HCT116 (cell line): ENCODE data around the gene FNDC8. TPM values are rescaled to one million over a fixed set of nuclear protein-coding genes. Genes with fewer than 3 reads are reported as not detected.

Experiments used
- ATAC-seq: fragments of 200-7000 bp; cut with Tn5 transposase; 2 replicates; pipeline ENCODE4 v1.9.1; 2020; ENCODE audit warnings: mild to moderate bottlenecking, moderate library complexity
- BruUV-seq: library from RNA; stranded (reverse); fragments of 400-500 nt; replicated peaks from 2 replicates; lab custom pipeline; 2021; lab: Mats Ljungman, UMichigan
- CTCF ChIA-PET: fragments of 300-600 bp; sonication (Branson Sonifier 250); formaldehyde crosslinking; loops from one replicate; lab custom pipeline; 2021; ENCODE audit warnings: antibody characterized with exemption; lab: Charles Lee
- POLR2A ChIA-PET: fragments of 300-600, 350-600 bp; sonication (Branson Sonifier 250); formaldehyde crosslinking; loops from one replicate; lab custom pipeline; 2021; ENCODE audit warnings: antibody characterized with exemption; lab: Charles Lee
- RAD21 ChIA-PET, 2 experiments: fragments of 300-600 bp; sonication (Branson Sonifier 250); formaldehyde crosslinking; loops; one replicate each; lab custom pipeline; 2023; ENCODE audit warnings: low total read pairs in 2 of 2; ENCODE audit not compliant: uncharacterized antibody in 2 of 2, unreplicated experiment in 2 of 2, low non-redundant PET in 1 of 2; lab: Charles Lee
- DNase-seq: peaks from one replicate; pipeline ENCODE4 v3.0.0-alpha.2; 2010; ENCODE audit warnings: low read depth, low spot score
- H2AFZ ChIP-seq: fragments of 200-600 bp; shearing (Covaris generic), sonication (generic); 2 replicates; pipeline ENCODE4 v1.6.1; 2017; ENCODE audit warnings: low read depth, mixed run types, mixed read lengths, antibody characterized with exemption, low read length; ENCODE audit not compliant: poor library complexity, severe bottlenecking
- H3K27ac ChIP-seq: 2 replicates; pipeline ENCODE4 v1.5.1; 2012; ENCODE audit warnings: low read depth, low read length
- H3K27me3 ChIP-seq: fragments of 200-600 bp; sonication (generic); 2 replicates; pipeline ENCODE4 v1.6.1; 2016; ENCODE audit warnings: mixed run types, low read length, mixed read lengths; ENCODE audit not compliant: insufficient read depth
- H3K36me3 ChIP-seq, 2 experiments: fragments of 200-500 bp in 1 of 2; fragments of 200-600 bp in 1 of 2; sonication (Bioruptor generic) in 1 of 2; sonication (generic) in 1 of 2; 2 replicates each; pipeline versions ENCODE4 v1.5.1 to v1.6.1; 2014 to 2016; ENCODE audit warnings: low read length in 2 of 2, inconsistent platforms in 1 of 2, mixed read lengths in 1 of 2, mixed run types in 1 of 2; ENCODE audit not compliant: insufficient read depth in 2 of 2, control insufficient read depth in 1 of 2
- H3K4me1 ChIP-seq, 2 experiments: fragments of 200-600 bp in 1 of 2; sonication (generic) in 1 of 2; 2 replicates each; pipeline versions ENCODE4 v1.5.1 to v1.6.1; 2012 to 2017; ENCODE audit warnings: low read length in 2 of 2, inconsistent platforms in 1 of 2, mild to moderate bottlenecking in 1 of 2, mixed read lengths in 1 of 2, mixed run types in 1 of 2, moderate library complexity in 1 of 2; ENCODE audit not compliant: insufficient read depth in 2 of 2, control insufficient read depth in 1 of 2
- H3K4me2 ChIP-seq: fragments of 200-600 bp; sonication (generic); 2 replicates; pipeline ENCODE4 v1.6.1; 2017; ENCODE audit warnings: mixed run types, low read length, mixed read lengths
- H3K4me3 ChIP-seq, 2 experiments: fragments of 200-600 bp in 1 of 2; sonication (generic) in 1 of 2; replicated peaks in 1 of 2; 2 replicates each; pipeline ENCODE4 v1.5.1; 2011 to 2016; ENCODE audit warnings: low read length in 2 of 2, control low read depth in 1 of 2, low read depth in 1 of 2, mild to moderate bottlenecking in 1 of 2, mixed read lengths in 1 of 2, mixed run types in 1 of 2
- H3K79me2 ChIP-seq: fragments of 200-600 bp; sonication (generic); 2 replicates; pipeline ENCODE4 v1.6.1; 2017; ENCODE audit warnings: mild to moderate bottlenecking, mixed run types, low read length, moderate library complexity, mixed read lengths; ENCODE audit not compliant: insufficient read depth
- H3K9ac ChIP-seq: fragments of 200-600 bp; sonication (generic); 2 replicates; pipeline ENCODE4 v1.6.1; 2016; ENCODE audit warnings: low read length, mixed read lengths
- H3K9me2 ChIP-seq: fragments of 200-600 bp; sonication (generic), shearing (Covaris generic); 2 replicates; pipeline ENCODE4 v1.6.1; 2017; ENCODE audit warnings: mixed run types, mild to moderate bottlenecking, moderate library complexity; ENCODE audit not compliant: insufficient read depth
- H3K9me3 ChIP-seq, 2 experiments: fragments of 200-500 bp in 1 of 2; fragments of 200-600 bp in 1 of 2; sonication (Bioruptor generic) in 1 of 2; sonication (generic) in 1 of 2; 2 replicates each; pipeline ENCODE4 v1.6.1; 2014 to 2017; ENCODE audit warnings: low read length in 2 of 2, mixed read lengths in 2 of 2, inconsistent platforms in 1 of 2, low read depth in 1 of 2, mild to moderate bottlenecking in 1 of 2, mixed run types in 1 of 2, moderate library complexity in 1 of 2; ENCODE audit not compliant: control insufficient read depth in 1 of 2, insufficient read depth in 1 of 2
- H4K20me1 ChIP-seq: fragments of 200-600 bp; sonication (generic), shearing (Covaris generic); 2 replicates; pipeline ENCODE4 v1.6.1; 2017; ENCODE audit warnings: mixed run types, mild to moderate bottlenecking, moderate library complexity; ENCODE audit not compliant: insufficient read depth
- CEBPB ChIP-seq: IDR thresholded peaks from 2 replicates; pipeline ENCODE4 v1.6.1; 2012; ENCODE audit warnings: low read depth
- EZH2 ChIP-seq: fragments of 200-600 bp; sonication (generic); IDR thresholded peaks from 2 replicates; pipeline ENCODE4 v1.6.1; 2017; ENCODE audit warnings: antibody characterized with exemption, mixed run types
- EZH2phosphoT487 ChIP-seq: fragments of 200-600 bp; IDR thresholded peaks from 2 replicates; pipeline ENCODE4 v1.6.1; 2018; ENCODE audit warnings: antibody characterized with exemption, borderline replicate concordance
- POLR2A ChIP-seq: IDR thresholded peaks from 2 replicates; pipeline ENCODE4 v1.7.0; 2011; ENCODE audit warnings: borderline replicate concordance; ENCODE audit not compliant: insufficient read depth, insufficient read length; ENCODE audit errors: extremely low read depth
- SIN3A ChIP-seq: IDR thresholded peaks from 2 replicates; pipeline ENCODE4 v1.6.1; 2012; ENCODE audit warnings: low read depth
- ZFX ChIP-seq: fragments of 450-650 bp; IDR thresholded peaks from 2 replicates; pipeline ENCODE4 v1.6.1; 2017
- ZNF274 ChIP-seq: fragments of 200-500 bp; sonication (Bioruptor generic); IDR thresholded peaks from 2 replicates; pipeline ENCODE4 v1.6.1; 2014; ENCODE audit warnings: mild to moderate bottlenecking, low read depth, low read length, inconsistent platforms
- intact Hi-C: fragments of 100-400 bp; cut with micrococcal nuclease; formaldehyde crosslinking; loops from 2 replicates; pipeline ENCODE4 v1.10.0; 2022
- total RNA-seq: library from RNA; stranded (reverse); gene quantifications from one replicate; pipeline ENCODE4 v1.2.1, GENCODE V29; 2021; ENCODE audit not compliant: unreplicated experiment
- TF ChIP-seq, protein P1 (sequence below): IDR thresholded peaks from 2 replicates; pipeline ENCODE4 v1.6.1; 2012

Gene FNDC8
- total RNA-seq, 1 experiment from 2014 or later = not detected

DNA sequence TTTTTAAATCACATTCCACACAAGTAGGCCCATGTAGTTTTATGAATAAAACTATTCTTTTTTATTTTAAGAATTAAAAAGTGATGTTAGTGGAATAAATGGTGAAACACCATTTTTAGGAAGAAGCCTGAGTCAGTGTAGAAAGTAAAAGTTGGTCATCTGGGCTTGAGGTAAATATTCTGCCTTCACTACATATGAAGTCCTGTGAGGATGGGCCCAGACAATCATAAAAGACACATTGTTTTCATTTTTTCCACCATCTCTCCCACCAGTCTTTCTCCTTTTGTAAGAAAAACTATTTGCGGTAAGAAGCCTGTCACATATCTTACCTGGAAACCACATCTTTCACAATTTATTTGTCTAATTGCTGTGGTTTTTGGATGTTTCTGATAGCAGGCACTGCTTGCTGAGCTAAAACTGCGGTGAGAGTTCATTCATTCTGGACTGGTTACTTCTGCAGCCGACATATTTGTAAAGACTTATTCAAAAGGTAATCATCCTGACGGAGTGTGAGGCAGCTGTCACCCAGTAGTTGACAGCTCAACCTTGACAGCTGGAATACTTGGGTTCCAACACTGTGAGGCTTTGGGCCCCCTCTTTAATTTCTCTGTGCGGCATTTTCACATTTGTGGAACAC is 47.3 kb upstream of the FNDC8 start (continued):
- TF ChIP-seq, protein P1, sequence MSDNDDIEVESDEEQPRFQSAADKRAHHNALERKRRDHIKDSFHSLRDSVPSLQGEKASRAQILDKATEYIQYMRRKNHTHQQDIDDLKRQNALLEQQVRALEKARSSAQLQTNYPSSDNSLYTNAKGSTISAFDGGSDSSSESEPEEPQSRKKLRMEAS = no peak
- TF ChIP-seq POLR2A = no peak
- TF ChIP-seq CEBPB = no peak
- no peak for TF ChIP-seq EZH2
- TF ChIP-seq EZH2phosphoT487 = no peak
- no peak for TF ChIP-seq SIN3A

DNA sequence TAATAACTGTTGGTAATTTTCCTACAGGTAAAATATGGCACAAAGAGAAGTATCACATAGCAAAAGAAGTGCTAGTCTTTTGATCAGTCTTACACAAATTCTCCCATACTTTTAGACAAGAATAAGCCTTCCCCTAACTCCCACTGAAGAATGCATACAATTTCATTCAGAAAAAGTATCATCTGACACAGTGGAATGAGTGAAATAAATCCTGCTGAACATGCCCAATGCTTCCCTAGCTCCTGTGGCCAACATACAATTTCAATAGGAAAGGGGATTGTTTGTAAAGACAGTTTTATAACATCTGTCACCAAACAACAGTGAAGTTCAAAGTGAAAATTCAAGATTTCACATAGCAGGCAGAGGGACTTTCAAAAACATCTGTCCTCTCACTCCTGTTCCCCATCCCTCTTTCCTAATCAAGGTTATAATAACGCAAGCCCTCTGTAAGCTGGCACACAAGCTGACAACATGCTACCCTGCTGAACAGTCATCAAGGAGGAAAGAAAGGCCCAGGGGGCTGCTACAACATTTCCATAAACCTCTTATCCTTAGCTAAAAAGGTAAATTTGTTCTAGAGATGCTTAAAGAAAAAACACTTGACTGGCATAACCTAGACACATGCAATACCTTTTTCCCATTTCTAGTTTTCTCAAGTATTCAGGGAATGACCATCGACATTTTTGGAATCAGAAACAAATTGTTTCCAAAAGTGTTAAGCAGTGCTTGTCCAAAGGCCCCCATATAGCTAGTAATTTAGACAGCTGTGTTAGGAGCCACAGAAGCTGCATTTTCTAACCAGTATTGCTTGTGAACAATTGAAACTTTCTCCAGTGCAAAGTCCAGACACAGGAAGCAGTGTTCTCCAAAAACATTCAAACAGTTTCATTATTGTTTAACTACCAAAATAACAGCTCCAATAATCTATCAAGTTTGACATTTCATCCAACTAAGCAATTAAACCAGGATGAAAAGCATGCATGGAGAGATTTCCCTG is 46.4 kb upstream of the FNDC8 start:
- no peak overlapping the region for H3K27ac ChIP-seq
- intact Hi-C loops = no loop called here
- BruUV-seq = no TSS peak
- 0 out of 4 replicates have a peak, but pooled peaks cover 0 to 4% of the 10 kb centered on the region in 2 experiments for H3K36me3 ChIP-seq
- no peak overlapping the region for H3K4me3 ChIP-seq
- H3K9me2 ChIP-seq = no peaks in the 10 kb centered on the region; the same call in 1 of the 2 replicates
- no peak for DNase-seq
- H3K27me3 ChIP-seq = no peaks in the 10 kb centered on the region
- ChIA-PET RAD21 (no interaction called here), POLR2A (no interaction called here), CTCF (no interaction called here)
- H3K4me2 ChIP-seq = no peak overlapping the region
- H3K79me2 ChIP-seq = peaks cover 74% of the 10 kb centered on the region
- peaks cover 14 to 15% of the 10 kb centered on the region in 2 experiments; a peak in 3 of 4 replicates for H3K4me1 ChIP-seq
- no peaks in the 10 kb centered on the region for H4K20me1 ChIP-seq
- H3K9me3 ChIP-seq = no peaks in the 10 kb centered on the region
- no peak overlapping the region for H2AFZ ChIP-seq
- no peak overlapping the region for H3K9ac ChIP-seq
- TF ChIP-seq ZFX (no peak), ZNF274 (no peak)
- no peak for ATAC-seq
